GM23338 (cell line): Measurements from ENCODE around the gene GET4.

Source experiments
- CTCF ChIP-seq, 2 experiments: fragments of 200-600 bp in 1 of 2; sonication (generic) in 1 of 2; conservative IDR thresholded peaks; 2 replicates each; pipeline versions ENCODE4 v1.5.1 to v1.6.1; 2016 to 2017; ENCODE audit warnings: antibody characterized with exemption in 2 of 2, low read depth in 2 of 2, mild to moderate bottlenecking in 2 of 2, moderate library complexity in 1 of 2
- POLR2AphosphoS5 ChIP-seq: IDR thresholded peaks from 2 replicates; pipeline ENCODE4 v1.6.1; 2016; ENCODE audit warnings: antibody characterized with exemption, low read depth
- STAT1 ChIP-seq: IDR thresholded peaks from one replicate; pipeline ENCODE4 v1.6.1; 2016; ENCODE audit warnings: antibody characterized with exemption; ENCODE audit not compliant: unreplicated experiment

- TF ChIP-seq POLR2AphosphoS5 = no peak
- no peak for TF ChIP-seq CTCF (conservative IDR thresholded peaks at IDR 0.05; ENCODE audit: low read depth in 2 of 2)
- TF ChIP-seq STAT1 = no peak
Observed at GRCh38 chr7:844043-844442, 32.3 kb upstream of the GET4 start.
